ENCODE results near the gene ZFP92. TPM values are rescaled to one million over a fixed set of nuclear protein-coding genes. Genes with fewer than 3 reads are reported as not detected.

ZFP92 gene
- total RNA-seq, 1 donor from 2014 or later = 1.5 TPM

- peak; percentile 77 for DNase-seq (ENCODE audit: low spot score)
- H3K4me3 Mint-ChIP-seq (ENCODE audit: unreplicated experiment) = no peak overlapping the region
- H3K9me3 Mint-ChIP-seq (ENCODE audit: low read depth) = peaks cover 2% of the 10 kb centered on the region
- no peaks in the 10 kb centered on the region for H3K36me3 Mint-ChIP-seq (ENCODE audit: low read depth)
- H3K4me1 Mint-ChIP-seq (ENCODE audit: low read depth) = peaks cover 3% of the 10 kb centered on the region
- no peak overlapping the region for H3K27ac Mint-ChIP-seq (ENCODE audit: unreplicated experiment)
- H3K27me3 Mint-ChIP-seq (ENCODE audit: low read depth) = peaks cover 9% of the 10 kb centered on the region
- TF ChIP-seq, protein P1, sequence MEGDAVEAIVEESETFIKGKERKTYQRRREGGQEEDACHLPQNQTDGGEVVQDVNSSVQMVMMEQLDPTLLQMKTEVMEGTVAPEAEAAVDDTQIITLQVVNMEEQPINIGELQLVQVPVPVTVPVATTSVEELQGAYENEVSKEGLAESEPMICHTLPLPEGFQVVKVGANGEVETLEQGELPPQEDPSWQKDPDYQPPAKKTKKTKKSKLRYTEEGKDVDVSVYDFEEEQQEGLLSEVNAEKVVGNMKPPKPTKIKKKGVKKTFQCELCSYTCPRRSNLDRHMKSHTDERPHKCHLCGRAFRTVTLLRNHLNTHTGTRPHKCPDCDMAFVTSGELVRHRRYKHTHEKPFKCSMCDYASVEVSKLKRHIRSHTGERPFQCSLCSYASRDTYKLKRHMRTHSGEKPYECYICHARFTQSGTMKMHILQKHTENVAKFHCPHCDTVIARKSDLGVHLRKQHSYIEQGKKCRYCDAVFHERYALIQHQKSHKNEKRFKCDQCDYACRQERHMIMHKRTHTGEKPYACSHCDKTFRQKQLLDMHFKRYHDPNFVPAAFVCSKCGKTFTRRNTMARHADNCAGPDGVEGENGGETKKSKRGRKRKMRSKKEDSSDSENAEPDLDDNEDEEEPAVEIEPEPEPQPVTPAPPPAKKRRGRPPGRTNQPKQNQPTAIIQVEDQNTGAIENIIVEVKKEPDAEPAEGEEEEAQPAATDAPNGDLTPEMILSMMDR (IDR thresholded peaks at IDR 0.05) = no peak
Measured at GRCh38 chrX:153409414-153410101, 1.7 kb upstream of the ZFP92 start.

GRCh38 chrX:153410373-153410772 is 899 bp upstream of the ZFP92 start:
- DNase-seq (ENCODE audit: low spot score) = peak; percentile 72
- H3K27ac Mint-ChIP-seq (ENCODE audit: unreplicated experiment) = no peak overlapping the region
- no peak overlapping the region for H3K4me3 Mint-ChIP-seq (ENCODE audit: unreplicated experiment)
- H3K27me3 Mint-ChIP-seq (ENCODE audit: low read depth) = peaks cover 5% of the 10 kb centered on the region
- H3K36me3 Mint-ChIP-seq (ENCODE audit: low read depth) = no peaks in the 10 kb centered on the region
- H3K4me1 Mint-ChIP-seq (ENCODE audit: low read depth) = peaks cover 3% of the 10 kb centered on the region
- TF ChIP-seq, protein P1 (IDR thresholded peaks at IDR 0.05) = no peak
- peaks cover 2% of the 10 kb centered on the region for H3K9me3 Mint-ChIP-seq (ENCODE audit: low read depth)

DNA sequence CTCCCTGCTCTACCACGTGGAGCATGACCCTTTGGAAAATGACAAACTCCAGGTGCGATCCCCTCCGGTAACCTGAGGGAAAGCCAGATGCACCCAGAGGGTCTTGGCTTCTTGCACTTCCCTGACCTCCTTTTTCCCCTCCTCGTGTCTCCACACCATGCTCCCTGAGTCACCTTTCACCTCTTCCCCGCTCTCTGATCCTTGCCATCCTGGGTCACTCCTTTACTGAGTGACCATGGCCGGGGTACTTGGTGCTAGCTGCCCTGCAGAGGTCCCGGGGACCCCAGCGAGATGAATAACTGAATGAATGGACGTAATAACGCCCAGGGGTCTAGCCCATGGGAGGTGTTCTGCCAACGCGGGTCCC is 401 bp upstream of the ZFP92 start:
- Mint-ChIP-seq H3K27me3 (ENCODE audit: low read depth) (peaks cover 8% of the 10 kb centered on the region), H3K9me3 (ENCODE audit: low read depth) (peaks cover 6% of the 10 kb centered on the region), H3K27ac (ENCODE audit: unreplicated experiment) (no peak overlapping the region), H3K4me1 (ENCODE audit: low read depth) (peaks cover 3% of the 10 kb centered on the region), H3K36me3 (ENCODE audit: low read depth) (no peaks in the 10 kb centered on the region), H3K4me3 (ENCODE audit: unreplicated experiment) (peak overlapping the region; percentile 56)
- no peak for DNase-seq (ENCODE audit: low spot score)
- TF ChIP-seq, protein P1 (IDR thresholded peaks at IDR 0.05) = no peak

- Mint-ChIP-seq H3K4me3 (ENCODE audit: unreplicated experiment) (peak overlapping the region; percentile 53), H3K27ac (ENCODE audit: unreplicated experiment) (no peak overlapping the region), H3K4me1 (ENCODE audit: low read depth) (peaks cover 3% of the 10 kb centered on the region), H3K9me3 (ENCODE audit: low read depth) (peaks cover 11% of the 10 kb centered on the region), H3K36me3 (ENCODE audit: low read depth) (no peaks in the 10 kb centered on the region), H3K27me3 (ENCODE audit: low read depth) (peaks cover 8% of the 10 kb centered on the region)
- TF ChIP-seq, protein P1 (IDR thresholded peaks at IDR 0.05) = no peak
- peak; percentile 86 for DNase-seq (ENCODE audit: low spot score)
Measured at GRCh38 chrX:153411988-153412574, 809 bp downstream of the ZFP92 start.

DNA sequence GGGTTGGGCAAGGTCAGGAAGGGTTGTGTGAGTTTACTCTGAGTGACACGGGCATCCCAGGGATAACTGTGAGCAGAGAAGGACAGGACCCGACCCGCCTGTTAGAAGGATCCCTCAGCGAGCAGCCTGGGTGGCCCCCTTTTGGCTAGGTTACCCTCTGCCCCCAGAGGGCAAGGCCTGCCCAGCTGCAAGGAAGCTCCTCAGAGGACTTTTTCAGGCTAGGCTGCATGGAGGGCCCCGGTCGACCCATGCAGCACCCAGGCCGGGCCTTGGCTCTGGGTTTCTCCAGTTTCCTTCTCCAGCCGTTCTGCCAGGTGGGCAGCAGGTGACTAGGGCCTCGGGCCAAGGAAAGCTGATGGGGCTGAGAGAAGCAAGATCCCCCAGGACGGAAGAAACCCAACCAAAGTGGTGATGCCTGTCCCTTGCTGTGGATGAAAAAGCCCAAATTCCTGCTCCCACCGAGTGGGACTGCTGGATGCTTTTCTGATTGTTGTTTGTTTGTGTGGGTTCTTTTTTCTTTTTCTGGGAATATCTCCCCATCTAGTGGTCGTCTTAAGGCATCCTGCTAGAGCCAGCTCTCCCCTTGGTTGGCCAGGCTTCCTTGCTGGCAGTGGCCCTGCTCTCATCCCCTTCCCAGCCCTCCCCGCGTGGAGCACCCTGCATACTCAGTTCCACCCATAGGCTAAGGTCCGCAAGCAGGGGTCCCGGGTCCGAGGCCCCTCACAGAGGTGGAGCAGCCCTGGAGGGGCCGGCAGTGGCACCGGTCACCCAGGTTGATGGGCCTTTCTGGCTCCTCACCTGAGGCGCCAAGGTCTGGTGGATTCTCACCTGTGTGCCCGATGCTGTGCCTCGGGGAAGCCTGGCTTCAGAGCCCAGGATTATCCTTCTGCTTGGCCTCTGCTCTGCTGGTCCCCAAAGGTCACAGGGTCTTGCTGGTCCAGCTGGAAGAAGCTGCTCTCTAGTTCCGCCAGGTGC is 1.8 kb downstream of the ZFP92 start:
- H3K9me3 Mint-ChIP-seq (ENCODE audit: low read depth) = peaks cover 11% of the 10 kb centered on the region
- H3K36me3 Mint-ChIP-seq (ENCODE audit: low read depth) = no peaks in the 10 kb centered on the region
- TF ChIP-seq, protein P1 (IDR thresholded peaks at IDR 0.05) = peak; percentile 52
- H3K4me1 Mint-ChIP-seq (ENCODE audit: low read depth) = peaks cover 3% of the 10 kb centered on the region
- no peak overlapping the region for H3K4me3 Mint-ChIP-seq (ENCODE audit: unreplicated experiment)
- peaks cover 6% of the 10 kb centered on the region for H3K27me3 Mint-ChIP-seq (ENCODE audit: low read depth)
- no peak overlapping the region for H3K27ac Mint-ChIP-seq (ENCODE audit: unreplicated experiment)
- peak; percentile 85 for DNase-seq (ENCODE audit: low spot score)

Measured in chondrocyte (in vitro differentiated cells).